Measurements from ENCODE around the gene CDH7. TPM values are rescaled to one million over a fixed set of nuclear protein-coding genes. Genes with fewer than 3 reads are reported as not detected.

CDH7 gene
- total and polyA plus RNA-seq, 9 donors = under 0.01 to 0.94 (median 0.07) TPM; not detected in 2

DNA sequence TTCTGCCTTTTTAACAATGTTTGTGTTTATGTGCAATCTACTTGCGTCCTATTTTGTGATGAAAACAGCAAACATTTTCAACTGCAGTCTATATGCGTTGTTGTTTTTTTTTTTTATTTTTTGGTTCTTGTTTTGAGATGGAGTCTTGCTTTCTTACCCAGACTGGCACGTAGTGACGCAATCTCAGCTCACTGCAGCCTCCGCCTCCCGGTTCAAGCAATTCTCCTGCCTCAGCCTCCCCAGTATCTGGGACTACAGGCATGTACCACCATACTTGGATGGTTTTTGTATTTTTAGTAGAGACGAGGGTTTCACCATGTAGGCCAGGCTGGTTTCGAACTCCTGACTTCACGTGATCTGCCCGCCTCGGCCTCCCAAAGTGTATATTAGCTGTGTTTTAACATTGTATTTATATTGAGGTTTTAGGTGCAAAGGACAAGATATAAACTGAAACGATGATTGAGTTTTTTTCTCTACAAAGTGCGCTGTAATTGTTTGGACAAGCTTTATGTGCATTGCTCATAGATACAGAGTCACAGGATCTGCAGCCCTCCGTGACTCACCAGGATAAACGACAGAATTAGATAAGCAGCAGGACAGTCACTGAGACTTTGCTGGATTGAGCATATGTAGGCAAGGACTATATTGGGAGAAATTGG, 17.4 kb downstream of the CDH7 start:
- WGBS, 3 donors = 90 to 92% (median 92%) methylated on average over 15 of the region's 15 CpGs
- no peaks in the 10 kb centered on the region for H3K27me3 ChIP-seq
- H3K4me3 ChIP-seq = no peak overlapping the region
- H3K4me1 ChIP-seq (ENCODE audit: insufficient read depth) = no peaks in the 10 kb centered on the region
- no peaks in the 10 kb centered on the region for H3K9me3 ChIP-seq
- no peak for DNase-seq
- intact Hi-C loops (cut with DNase I) = no loop called here
- H3K27ac ChIP-seq = no peak overlapping the region
- TF ChIP-seq POLR2A (IDR thresholded peaks at IDR 0.05) (no peak), EP300 (IDR thresholded peaks at IDR 0.05) (no peak)
- TF ChIP-seq, protein P1, sequence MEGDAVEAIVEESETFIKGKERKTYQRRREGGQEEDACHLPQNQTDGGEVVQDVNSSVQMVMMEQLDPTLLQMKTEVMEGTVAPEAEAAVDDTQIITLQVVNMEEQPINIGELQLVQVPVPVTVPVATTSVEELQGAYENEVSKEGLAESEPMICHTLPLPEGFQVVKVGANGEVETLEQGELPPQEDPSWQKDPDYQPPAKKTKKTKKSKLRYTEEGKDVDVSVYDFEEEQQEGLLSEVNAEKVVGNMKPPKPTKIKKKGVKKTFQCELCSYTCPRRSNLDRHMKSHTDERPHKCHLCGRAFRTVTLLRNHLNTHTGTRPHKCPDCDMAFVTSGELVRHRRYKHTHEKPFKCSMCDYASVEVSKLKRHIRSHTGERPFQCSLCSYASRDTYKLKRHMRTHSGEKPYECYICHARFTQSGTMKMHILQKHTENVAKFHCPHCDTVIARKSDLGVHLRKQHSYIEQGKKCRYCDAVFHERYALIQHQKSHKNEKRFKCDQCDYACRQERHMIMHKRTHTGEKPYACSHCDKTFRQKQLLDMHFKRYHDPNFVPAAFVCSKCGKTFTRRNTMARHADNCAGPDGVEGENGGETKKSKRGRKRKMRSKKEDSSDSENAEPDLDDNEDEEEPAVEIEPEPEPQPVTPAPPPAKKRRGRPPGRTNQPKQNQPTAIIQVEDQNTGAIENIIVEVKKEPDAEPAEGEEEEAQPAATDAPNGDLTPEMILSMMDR (IDR thresholded peaks at IDR 0.05) = no peak
- H3K36me3 ChIP-seq = no peaks in the 10 kb centered on the region

DNA sequence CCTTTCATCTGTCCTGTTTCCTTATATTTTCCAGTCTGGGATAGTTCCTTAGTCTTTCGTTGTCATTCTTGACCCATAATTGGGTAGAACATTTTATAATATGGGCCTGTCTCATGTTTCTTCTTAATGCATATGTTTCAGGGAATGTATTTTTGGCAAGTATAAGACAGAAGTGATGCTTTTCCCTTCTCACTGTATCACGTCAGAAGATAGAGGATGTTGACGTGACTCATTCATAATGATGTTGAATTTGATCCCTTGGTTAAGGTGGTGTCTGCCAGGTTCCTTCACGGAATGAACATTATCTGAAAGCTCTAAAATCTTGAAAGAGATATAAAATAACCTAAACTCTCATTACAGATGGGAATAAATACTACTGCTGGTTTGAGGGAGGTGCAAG, 18.8 kb downstream of the CDH7 start:
- Histone ChIP-seq H3K9me3 (no peaks in the 10 kb centered on the region), H3K36me3 (no peaks in the 10 kb centered on the region), H3K4me3 (no peak overlapping the region), H3K27ac (no peak overlapping the region), H3K4me1 (ENCODE audit: insufficient read depth) (no peaks in the 10 kb centered on the region), H3K27me3 (no peaks in the 10 kb centered on the region)
- TF ChIP-seq, protein P1 (IDR thresholded peaks at IDR 0.05) = no peak
- TF ChIP-seq EP300 (IDR thresholded peaks at IDR 0.05) (no peak), POLR2A (IDR thresholded peaks at IDR 0.05) (no peak)
- no peak for DNase-seq
- intact Hi-C loops (cut with DNase I) = no loop called here
- 76 to 86% (median 79%) methylated on average over 4 of the region's 4 CpGs for WGBS, 3 donors

DNA sequence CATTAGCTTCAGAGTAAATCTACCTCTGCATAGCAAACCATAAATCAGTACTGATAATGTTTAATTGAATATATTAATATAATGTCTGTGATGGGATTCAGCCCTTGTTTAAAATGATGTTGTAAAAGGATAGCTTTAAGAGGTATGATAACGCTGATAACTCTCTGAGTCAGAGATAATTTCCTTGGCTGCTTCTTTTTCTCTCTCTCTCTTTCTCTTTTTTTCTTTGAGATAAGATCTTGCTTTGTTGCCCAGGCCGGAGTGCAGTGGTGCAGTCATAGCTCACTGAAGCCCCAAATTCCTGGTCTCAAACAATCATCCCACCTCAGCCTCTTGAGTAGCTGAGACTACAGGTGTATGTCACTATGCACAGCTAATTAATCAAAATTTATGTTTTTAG, 35.7 kb downstream of the CDH7 start:
- intact Hi-C loops (cut with DNase I) = no loop called here
- TF ChIP-seq, protein P1 (IDR thresholded peaks at IDR 0.05) = no peak
- TF ChIP-seq POLR2A (IDR thresholded peaks at IDR 0.05) = no peak
- no peak for TF ChIP-seq EP300 (IDR thresholded peaks at IDR 0.05)
- WGBS, 3 donors = 38 to 50% (median 42%) methylated on average over 2 of the region's 2 CpGs
- Histone ChIP-seq H3K36me3 (no peaks in the 10 kb centered on the region), H3K9me3 (no peaks in the 10 kb centered on the region), H3K4me3 (no peak overlapping the region), H3K27me3 (no peaks in the 10 kb centered on the region), H3K27ac (no peak overlapping the region), H3K4me1 (ENCODE audit: insufficient read depth) (no peaks in the 10 kb centered on the region)
- no peak for DNase-seq

DNA sequence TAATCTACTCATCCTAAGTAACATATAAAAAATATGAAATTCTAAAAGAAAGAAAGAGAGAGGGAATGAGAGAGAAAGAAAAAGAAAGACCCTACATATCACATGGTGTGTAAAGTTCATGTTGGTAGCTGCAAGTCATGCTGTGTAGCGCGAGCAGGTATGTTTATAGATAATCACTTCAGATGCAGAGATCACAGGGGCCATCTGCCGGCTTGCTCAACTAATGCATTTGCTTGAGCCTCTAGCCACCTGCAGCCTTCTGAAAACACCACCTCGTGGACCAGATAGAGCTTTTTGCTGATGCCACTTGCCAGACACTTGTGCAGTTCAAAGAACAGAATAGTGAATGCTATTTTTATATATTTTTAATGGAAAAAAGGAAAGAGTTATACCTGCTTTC, 37.6 kb downstream of the CDH7 start:
- DNase-seq = no peak
- intact Hi-C loops (cut with DNase I) = no loop called here
- H3K36me3 ChIP-seq = no peaks in the 10 kb centered on the region
- TF ChIP-seq POLR2A (IDR thresholded peaks at IDR 0.05) (no peak), EP300 (IDR thresholded peaks at IDR 0.05) (no peak)
- TF ChIP-seq, protein P1 (IDR thresholded peaks at IDR 0.05) = no peak
- no peaks in the 10 kb centered on the region for H3K4me1 ChIP-seq (ENCODE audit: insufficient read depth)
- H3K27me3 ChIP-seq = no peaks in the 10 kb centered on the region
- H3K27ac ChIP-seq = no peak overlapping the region
- WGBS, 3 donors = 56 to 69% (median 66%) methylated on average over 4 of the region's 4 CpGs
- H3K9me3 ChIP-seq = no peaks in the 10 kb centered on the region
- H3K4me3 ChIP-seq = no peak overlapping the region
